HL-60 (cell line): ENCODE data around the gene TCF23.

Source experiments
- DNase-seq, 2 experiments: peaks; one replicate each; pipeline ENCODE4 v3.0.0-alpha.2; 2010 to 2020; ENCODE audit warnings: low read depth in 1 of 2, low spot score in 1 of 2
- H3K27ac ChIP-seq: fragments of 250-450 bp; sonication (Bioruptor Pico); replicated peaks from 2 replicates; pipeline ENCODE4 v1.5.1; 2020; ENCODE audit warnings: mild to moderate bottlenecking, moderate library complexity
- H3K27me3 ChIP-seq: fragments of 250-450 bp; sonication (Bioruptor Pico); 2 replicates; pipeline ENCODE4 v1.5.1; 2021; ENCODE audit warnings: mild to moderate bottlenecking, moderate library complexity; ENCODE audit not compliant: insufficient read depth, poor library complexity, severe bottlenecking
- H3K4me3 ChIP-seq: replicated peaks from 2 replicates; pipeline ENCODE4 v1.5.1; 2011; ENCODE audit warnings: mild to moderate bottlenecking, control low read depth, low read length; ENCODE audit not compliant: insufficient read depth
- CTCF ChIP-seq: IDR thresholded peaks from one replicate; pipeline ENCODE4 v1.5.1; 2011; ENCODE audit warnings: low read length, control low read depth, inconsistent platforms; ENCODE audit not compliant: insufficient read depth
- GABPA ChIP-seq: IDR thresholded peaks from 2 replicates; pipeline ENCODE4 v1.6.1; 2012; ENCODE audit warnings: low read depth
- POLR2AphosphoS5 ChIP-seq: IDR thresholded peaks from 2 replicates; pipeline ENCODE4 v1.6.1; 2012; ENCODE audit warnings: low read depth
- SPI1 ChIP-seq: IDR thresholded peaks from 2 replicates; pipeline ENCODE4 v1.6.1; 2012; ENCODE audit warnings: low read depth, mild to moderate bottlenecking, borderline replicate concordance
- TF ChIP-seq, protein P1 (sequence below): IDR thresholded peaks from 2 replicates; pipeline ENCODE4 v1.6.1; 2012; ENCODE audit warnings: low read depth; ENCODE audit not compliant: insufficient replicate concordance

TCF23 gene

DNA sequence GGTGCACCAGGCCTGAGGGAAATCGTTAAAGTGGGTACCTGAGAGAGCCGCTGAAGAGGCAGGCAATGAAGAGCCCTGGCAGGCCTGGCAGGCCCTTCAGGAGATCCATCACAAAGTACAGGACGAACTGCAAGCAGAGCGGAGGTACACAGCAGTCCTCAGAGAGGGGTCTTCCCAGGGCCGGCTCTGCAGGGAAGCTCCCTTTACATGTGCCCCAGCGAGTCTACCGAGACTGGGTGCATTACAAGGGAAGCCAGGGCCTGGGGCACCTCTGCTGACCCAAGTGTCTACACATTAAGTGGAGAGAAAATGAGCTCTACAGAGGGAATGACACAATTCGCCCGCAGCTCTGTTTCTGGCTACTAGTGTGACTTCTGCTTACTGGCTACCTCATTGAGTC is 54.9 kb downstream of the TCF23 start:
- no peak for DNase-seq
- Histone ChIP-seq H3K27ac (no peak overlapping the region), H3K4me3 (no peak overlapping the region), H3K27me3 (no peaks in the 10 kb centered on the region)
- TF ChIP-seq CTCF (no peak), POLR2AphosphoS5 (no peak), SPI1 (no peak), GABPA (no peak)
- TF ChIP-seq, protein P1, sequence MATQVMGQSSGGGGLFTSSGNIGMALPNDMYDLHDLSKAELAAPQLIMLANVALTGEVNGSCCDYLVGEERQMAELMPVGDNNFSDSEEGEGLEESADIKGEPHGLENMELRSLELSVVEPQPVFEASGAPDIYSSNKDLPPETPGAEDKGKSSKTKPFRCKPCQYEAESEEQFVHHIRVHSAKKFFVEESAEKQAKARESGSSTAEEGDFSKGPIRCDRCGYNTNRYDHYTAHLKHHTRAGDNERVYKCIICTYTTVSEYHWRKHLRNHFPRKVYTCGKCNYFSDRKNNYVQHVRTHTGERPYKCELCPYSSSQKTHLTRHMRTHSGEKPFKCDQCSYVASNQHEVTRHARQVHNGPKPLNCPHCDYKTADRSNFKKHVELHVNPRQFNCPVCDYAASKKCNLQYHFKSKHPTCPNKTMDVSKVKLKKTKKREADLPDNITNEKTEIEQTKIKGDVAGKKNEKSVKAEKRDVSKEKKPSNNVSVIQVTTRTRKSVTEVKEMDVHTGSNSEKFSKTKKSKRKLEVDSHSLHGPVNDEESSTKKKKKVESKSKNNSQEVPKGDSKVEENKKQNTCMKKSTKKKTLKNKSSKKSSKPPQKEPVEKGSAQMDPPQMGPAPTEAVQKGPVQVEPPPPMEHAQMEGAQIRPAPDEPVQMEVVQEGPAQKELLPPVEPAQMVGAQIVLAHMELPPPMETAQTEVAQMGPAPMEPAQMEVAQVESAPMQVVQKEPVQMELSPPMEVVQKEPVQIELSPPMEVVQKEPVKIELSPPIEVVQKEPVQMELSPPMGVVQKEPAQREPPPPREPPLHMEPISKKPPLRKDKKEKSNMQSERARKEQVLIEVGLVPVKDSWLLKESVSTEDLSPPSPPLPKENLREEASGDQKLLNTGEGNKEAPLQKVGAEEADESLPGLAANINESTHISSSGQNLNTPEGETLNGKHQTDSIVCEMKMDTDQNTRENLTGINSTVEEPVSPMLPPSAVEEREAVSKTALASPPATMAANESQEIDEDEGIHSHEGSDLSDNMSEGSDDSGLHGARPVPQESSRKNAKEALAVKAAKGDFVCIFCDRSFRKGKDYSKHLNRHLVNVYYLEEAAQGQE = no peak

- H3K4me3 ChIP-seq = no peak overlapping the region
- DNase-seq = no peak
- TF ChIP-seq, protein P1 = no peak
- TF ChIP-seq POLR2AphosphoS5 (no peak), CTCF (no peak)
- H3K27ac ChIP-seq = no peak overlapping the region
- H3K27me3 ChIP-seq = no peaks in the 10 kb centered on the region
Measured at GRCh38 chr2:27204566-27204965, 55.8 kb downstream of the TCF23 start.

GRCh38 chr2:27205206-27205605 is 56.4 kb downstream of the TCF23 start:
- Histone ChIP-seq H3K27ac (no peak overlapping the region), H3K27me3 (no peaks in the 10 kb centered on the region)

More at GRCh38 chr2:27205206-27205605, 56.4 kb downstream of the TCF23 start:
- no peak overlapping the region for H3K4me3 ChIP-seq
- DNase-seq = no peak
- TF ChIP-seq GABPA (no peak), POLR2AphosphoS5 (no peak), SPI1 (no peak), CTCF (no peak)
- TF ChIP-seq, protein P1 = no peak
